ENCODE measurements around the gene MOGAT1.

DNA sequence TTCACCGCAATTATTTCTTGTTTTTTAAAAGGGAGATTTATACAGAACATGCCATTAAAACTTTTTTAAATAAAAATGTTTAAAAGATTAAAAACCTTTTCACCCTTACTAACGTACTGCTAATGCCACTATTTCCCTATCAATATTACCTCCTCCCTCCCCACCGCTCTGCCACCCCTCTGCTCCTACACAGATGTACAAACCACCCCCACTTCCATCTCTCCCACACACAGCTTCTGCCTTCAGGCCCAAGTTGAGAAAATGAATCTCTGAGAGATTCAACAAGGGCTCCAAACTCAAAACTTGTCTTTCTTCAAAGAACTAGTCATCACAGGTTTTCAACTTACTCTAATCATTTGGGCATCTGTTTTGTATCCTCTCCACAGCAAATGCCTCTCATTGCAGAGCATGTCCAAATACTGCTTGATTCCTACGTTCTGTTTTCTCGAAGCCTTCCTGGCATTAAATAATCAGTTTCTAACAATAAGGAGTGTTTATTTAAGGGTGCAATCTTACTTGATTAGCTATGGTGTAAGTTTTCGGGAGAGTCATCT lies 47.6 kb upstream of the MOGAT1 start:
- TF ChIP-seq, protein P1, sequence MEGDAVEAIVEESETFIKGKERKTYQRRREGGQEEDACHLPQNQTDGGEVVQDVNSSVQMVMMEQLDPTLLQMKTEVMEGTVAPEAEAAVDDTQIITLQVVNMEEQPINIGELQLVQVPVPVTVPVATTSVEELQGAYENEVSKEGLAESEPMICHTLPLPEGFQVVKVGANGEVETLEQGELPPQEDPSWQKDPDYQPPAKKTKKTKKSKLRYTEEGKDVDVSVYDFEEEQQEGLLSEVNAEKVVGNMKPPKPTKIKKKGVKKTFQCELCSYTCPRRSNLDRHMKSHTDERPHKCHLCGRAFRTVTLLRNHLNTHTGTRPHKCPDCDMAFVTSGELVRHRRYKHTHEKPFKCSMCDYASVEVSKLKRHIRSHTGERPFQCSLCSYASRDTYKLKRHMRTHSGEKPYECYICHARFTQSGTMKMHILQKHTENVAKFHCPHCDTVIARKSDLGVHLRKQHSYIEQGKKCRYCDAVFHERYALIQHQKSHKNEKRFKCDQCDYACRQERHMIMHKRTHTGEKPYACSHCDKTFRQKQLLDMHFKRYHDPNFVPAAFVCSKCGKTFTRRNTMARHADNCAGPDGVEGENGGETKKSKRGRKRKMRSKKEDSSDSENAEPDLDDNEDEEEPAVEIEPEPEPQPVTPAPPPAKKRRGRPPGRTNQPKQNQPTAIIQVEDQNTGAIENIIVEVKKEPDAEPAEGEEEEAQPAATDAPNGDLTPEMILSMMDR (IDR thresholded peaks at IDR 0.05; ENCODE audit: low read depth, low read length) = no peak
- TF ChIP-seq EZH2phosphoT487 (IDR thresholded peaks at IDR 0.05; ENCODE audit: low read depth) = no peak

Measured in OCI-LY3 (cell line).